GM19397 (cell line): ENCODE measurements around the gene USP40.

Source experiments
- ATAC-seq: cut with Tn5 transposase; IDR thresholded peaks from one replicate; pipeline ENCODE4 v1.9.1; 2021; ENCODE audit warnings: mild to moderate bottlenecking, moderate library complexity; ENCODE audit not compliant: unreplicated experiment

USP40 gene

GRCh38 chr2:233435436-233436190 is 131.0 kb downstream of the USP40 start:
- no peak for ATAC-seq

- no peak for ATAC-seq
Observed at GRCh38 chr2:233434666-233435330, 131.8 kb downstream of the USP40 start.

- no peak for ATAC-seq
Observed at GRCh38 chr2:233433794-233434193, 132.8 kb downstream of the USP40 start.

- no peak for ATAC-seq
Observed at GRCh38 chr2:233433029-233433428, 133.6 kb downstream of the USP40 start.

GRCh38 chr2:233430651-233431050 is 135.9 kb downstream of the USP40 start:
- ATAC-seq, result no peak

- no peak for ATAC-seq
Observed at GRCh38 chr2:233430081-233430480, 136.5 kb downstream of the USP40 start.

- ATAC-seq, result no peak
Observed at GRCh38 chr2:233429175-233429897, 137.2 kb downstream of the USP40 start.

- no peak for ATAC-seq
Observed at GRCh38 chr2:233428438-233428837, 138.1 kb downstream of the USP40 start.

GRCh38 chr2:233428008-233428407 is 138.6 kb downstream of the USP40 start:
- ATAC-seq, result no peak

GRCh38 chr2:233426619-233427342 is 139.8 kb downstream of the USP40 start:
- no peak for ATAC-seq
